Uterus (tissue), 4 donors: ENCODE data around the gene CTDSPL. TPM values are rescaled to one million over a fixed set of nuclear protein-coding genes. Genes with fewer than 3 reads are reported as not detected.

Source experiments
- DNase-seq, 2 donors: peaks; one replicate each; pipeline ENCODE4 v3.0.0-alpha.2; 2019 to 2020
- H3K27ac ChIP-seq, 2 donors: fragments of 200-600 bp; sonication (generic); 1 replicate in 1 of 2; 2 replicates in 1 of 2; pipeline ENCODE4 v1.5.1; 2016 to 2018
- H3K27me3 ChIP-seq, 2 donors: fragments of 200-600 bp; sonication (generic); one replicate each; pipeline ENCODE4 v1.5.1; 2018 to 2019; ENCODE audit warnings: control low read depth in 1 of 2
- H3K36me3 ChIP-seq, 2 donors: fragments of 200-600 bp; sonication (generic); one replicate each; pipeline ENCODE4 v1.5.1; 2019; ENCODE audit warnings: control low read depth in 1 of 2
- H3K4me1 ChIP-seq, 2 donors: fragments of 200-600 bp; sonication (generic); one replicate each; pipeline ENCODE4 v1.5.1; 2018 to 2019; ENCODE audit warnings: control low read depth in 1 of 2
- H3K4me3 ChIP-seq, 2 donors: fragments of 200-600 bp; sonication (generic); 1 replicate in 1 of 2; 2 replicates in 1 of 2; pipeline ENCODE4 v1.5.1; 2018 to 2019; ENCODE audit warnings: mild to moderate bottlenecking in 1 of 2
- H3K9me3 ChIP-seq, 2 donors: fragments of 200-600 bp; sonication (generic); one replicate each; pipeline ENCODE4 v1.5.1; 2019; ENCODE audit warnings: control low read depth in 1 of 2
- CTCF ChIP-seq, 4 experiments: fragments of 200-600 bp in 2 of 4; fragments of 450-650 bp in 2 of 4; sonication (generic) in 2 of 4; IDR thresholded peaks; one replicate each; pipeline ENCODE4 v1.5.1; 2016 to 2019; ENCODE audit warnings: antibody characterized with exemption in 4 of 4, mild to moderate bottlenecking in 2 of 4, moderate library complexity in 1 of 4
- POLR2A ChIP-seq, 2 donors: fragments of 450-650 bp; IDR thresholded peaks; one replicate each; pipeline ENCODE4 v1.6.1; 2016; ENCODE audit warnings: antibody characterized with exemption in 2 of 2, mild to moderate bottlenecking in 1 of 2, moderate library complexity in 1 of 2
- intact Hi-C: fragments of 100-400 bp; cut with DNase I; formaldehyde crosslinking; loops from one replicate; pipeline ENCODE4 v1.15.1; 2023; ENCODE audit warnings: low total_unique reads
- total RNA-seq, 4 donors: library from RNA; depleted of rRNA in 3 of 4; stranded (reverse); fragments of >200 nt in 3 of 4; gene quantifications; one replicate each; pipeline versions ENCODE4 v1.1.0 to v1.2.4, GENCODE V29; 2014 to 2023
- donor health status: DM: yes; HTN: yes; CAD: no.

CTDSPL gene
- total RNA-seq, 4 donors from 2014 or later: 6.4 to 55.9 (median 28.7) TPM

DNA sequence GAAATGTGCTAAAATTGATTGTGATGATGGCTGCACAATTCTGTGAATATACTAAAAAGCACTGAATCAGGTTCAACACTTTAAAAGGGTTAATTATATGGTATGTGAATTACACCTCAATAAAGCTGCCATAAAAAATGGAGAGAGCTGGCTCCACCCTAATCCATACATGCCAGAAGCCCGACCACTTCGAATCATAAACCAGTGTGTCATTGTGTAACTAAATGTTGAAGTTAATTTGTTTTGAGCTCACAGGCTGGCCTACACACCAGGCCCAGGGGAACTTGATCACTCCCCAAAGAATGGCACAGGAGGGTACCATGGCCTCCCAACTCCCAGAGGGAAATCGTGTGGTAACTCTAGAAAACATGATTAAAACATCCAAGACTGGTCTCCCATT lies 153.8 kb downstream of the CTDSPL start:
- Histone ChIP-seq H3K27ac (no peak overlapping the region), H3K27me3 (no peaks in the 10 kb centered on the region), H3K36me3 (no peaks in the 10 kb centered on the region), H3K4me3 (no peak overlapping the region), H3K4me1 (no peaks in the 10 kb centered on the region), H3K9me3 (no peaks in the 10 kb centered on the region)
- intact Hi-C loops: no loop called here
- no peak for DNase-seq
- TF ChIP-seq CTCF (IDR thresholded peaks at IDR 0.05) (no peak), POLR2A (IDR thresholded peaks at IDR 0.05) (no peak)

- Histone ChIP-seq H3K27me3 (no peaks in the 10 kb centered on the region), H3K27ac (no peak overlapping the region), H3K4me3 (no peak overlapping the region), H3K9me3 (no peaks in the 10 kb centered on the region), H3K36me3 (no peaks in the 10 kb centered on the region), H3K4me1 (no peaks in the 10 kb centered on the region)
- no peak for DNase-seq
- intact Hi-C loops: no loop called here
- TF ChIP-seq CTCF (IDR thresholded peaks at IDR 0.05): no peak
These were observed 154.3 kb downstream of the CTDSPL start for GRCh38 chr3:38015984-38016383.

DNA sequence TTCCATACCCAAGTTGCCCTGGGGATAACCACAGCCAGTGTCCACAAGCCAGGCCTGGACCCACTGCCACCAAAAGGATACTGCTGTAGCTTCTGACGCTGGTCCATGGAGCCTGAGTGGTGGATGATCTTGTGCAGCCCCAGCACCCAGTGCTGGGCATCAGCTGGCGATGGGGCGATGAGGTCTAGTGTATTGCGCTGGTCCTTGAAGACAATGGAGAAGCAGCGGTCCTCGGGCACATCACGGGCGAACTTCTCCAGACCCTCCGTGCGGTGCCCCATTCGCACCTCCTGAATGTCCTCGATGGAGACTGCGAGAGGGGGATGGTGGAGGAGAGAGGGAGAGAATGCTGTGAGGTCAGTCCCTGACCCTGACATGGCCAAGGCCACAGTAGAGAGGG lies 154.7 kb downstream of the CTDSPL start:
- Histone ChIP-seq H3K9me3 (no peaks in the 10 kb centered on the region), H3K36me3 (no peaks in the 10 kb centered on the region), H3K27ac (no peak overlapping the region), H3K27me3 (no peaks in the 10 kb centered on the region), H3K4me1 (no peaks in the 10 kb centered on the region), H3K4me3 (no peak overlapping the region)
- no peak for DNase-seq
- intact Hi-C loops: no loop called here
- no peak for TF ChIP-seq CTCF (IDR thresholded peaks at IDR 0.05)
- TF ChIP-seq POLR2A (IDR thresholded peaks at IDR 0.05): no peak

GRCh38 chr3:38016847-38017444 lies 155.3 kb downstream of the CTDSPL start:
- H3K27ac ChIP-seq: no peak overlapping the region
- no peak overlapping the region for H3K4me3 ChIP-seq
- no peaks in the 10 kb centered on the region for H3K27me3 ChIP-seq
- TF ChIP-seq CTCF (IDR thresholded peaks at IDR 0.05) (no peak), POLR2A (IDR thresholded peaks at IDR 0.05) (no peak)
- DNase-seq: no peak
- no peaks in the 10 kb centered on the region for H3K9me3 ChIP-seq
- no peaks in the 10 kb centered on the region for H3K4me1 ChIP-seq
- intact Hi-C loops: no loop called here
- no peaks in the 10 kb centered on the region for H3K36me3 ChIP-seq

DNA sequence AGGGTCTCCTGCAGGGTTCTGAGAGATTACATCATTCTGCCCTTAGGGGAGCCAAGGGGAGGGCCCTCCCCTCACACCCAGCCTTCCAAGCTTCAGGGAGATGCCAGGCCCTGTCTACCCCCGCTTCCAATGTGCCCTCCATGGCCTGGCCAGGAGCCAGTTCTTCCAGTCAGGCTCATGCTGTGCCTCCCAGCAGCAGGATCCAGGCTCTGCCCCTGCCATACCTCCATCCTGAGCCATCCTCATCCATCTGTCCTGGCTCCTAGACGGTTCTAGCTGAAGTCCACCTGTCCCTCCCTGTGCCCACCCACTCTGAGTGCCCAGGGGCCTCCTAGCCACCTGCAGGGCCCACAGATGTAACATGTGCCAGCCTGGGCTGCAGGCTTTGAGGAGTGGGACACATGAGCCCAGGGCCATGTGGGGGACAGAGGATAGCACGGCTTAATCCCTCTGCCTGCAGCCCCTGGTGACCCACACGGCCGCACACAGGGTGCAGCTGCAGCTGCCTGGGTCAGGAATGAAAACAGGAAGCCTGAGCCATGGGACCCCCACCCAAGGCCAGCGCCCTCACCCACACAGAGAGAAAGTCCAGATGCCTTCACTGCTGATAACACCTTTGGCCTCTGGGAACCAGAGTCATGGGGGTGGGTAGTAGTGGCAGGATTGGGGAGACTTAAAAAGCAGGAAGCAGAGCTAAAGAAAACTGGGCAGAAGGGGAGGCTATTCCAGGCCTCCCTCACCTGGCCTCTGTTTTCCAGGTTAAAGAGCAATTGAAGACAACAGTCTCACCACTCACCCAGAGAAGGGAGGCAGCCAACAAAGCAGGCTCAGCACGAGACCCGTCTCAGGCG lies 156.0 kb downstream of the CTDSPL start:
- Histone ChIP-seq H3K4me1 (no peaks in the 10 kb centered on the region), H3K36me3 (no peaks in the 10 kb centered on the region), H3K27ac (no peak overlapping the region), H3K9me3 (no peaks in the 10 kb centered on the region), H3K4me3 (no peak overlapping the region), H3K27me3 (no peaks in the 10 kb centered on the region)
- no peak for TF ChIP-seq CTCF (IDR thresholded peaks at IDR 0.05)
- no peak for TF ChIP-seq POLR2A (IDR thresholded peaks at IDR 0.05)
- intact Hi-C loops: no loop called here
- no peak for DNase-seq
